Mesenteric fat pad (tissue), 1 donor: ENCODE measurements around the gene AUTS2. TPM values are rescaled to one million over a fixed set of nuclear protein-coding genes. Genes with fewer than 3 reads are reported as not detected.
"Not testable (repeated sequence)": the region's sequence is repeated elsewhere in the genome, so short reads cannot be mapped to it uniquely, and the experiment has no call there.

Experiments used
- DNase-seq: peaks from one replicate; pipeline ENCODE4 v3.0.0-alpha.2; 2020; ENCODE audit warnings: low spot score
- total RNA-seq: library from RNA; stranded (reverse); fragmentation: NEBNext Ultra II Directional; extraction: Animal tissue kit (Norgen Biotek cat#: 25700); gene quantifications from one replicate; pipeline ENCODE4 v1.2.1, GENCODE V29; 2021
- donor health status: DM: yes; HTN: yes; CAD: no.

AUTS2 gene
- total RNA-seq, 1 donor from 2014 or later: 28.1 TPM

GRCh38 chr7:70812511-70812910 is 1214.2 kb downstream of the AUTS2 start:
- DNase-seq: no peak

DNA sequence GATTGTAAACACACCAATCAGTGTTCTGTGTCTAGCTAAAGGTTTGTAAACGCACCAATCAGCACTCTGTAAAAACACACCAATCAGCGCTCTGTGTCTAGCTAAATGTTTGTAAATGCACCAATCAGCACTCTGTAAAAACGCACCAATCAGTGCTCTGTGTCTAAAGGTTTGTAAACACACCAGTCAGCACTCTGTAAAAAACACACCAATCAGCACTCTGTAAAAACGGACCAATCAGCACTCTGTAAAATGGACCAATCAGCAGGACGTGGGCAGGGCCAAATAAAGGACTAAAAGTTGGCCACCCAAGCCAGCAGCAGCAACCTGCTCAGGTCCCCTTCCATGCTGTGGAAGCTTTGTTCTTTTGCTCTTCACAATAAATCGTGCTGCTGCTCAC is 1224.2 kb downstream of the AUTS2 start:
- not testable (repeated sequence) for DNase-seq

DNA sequence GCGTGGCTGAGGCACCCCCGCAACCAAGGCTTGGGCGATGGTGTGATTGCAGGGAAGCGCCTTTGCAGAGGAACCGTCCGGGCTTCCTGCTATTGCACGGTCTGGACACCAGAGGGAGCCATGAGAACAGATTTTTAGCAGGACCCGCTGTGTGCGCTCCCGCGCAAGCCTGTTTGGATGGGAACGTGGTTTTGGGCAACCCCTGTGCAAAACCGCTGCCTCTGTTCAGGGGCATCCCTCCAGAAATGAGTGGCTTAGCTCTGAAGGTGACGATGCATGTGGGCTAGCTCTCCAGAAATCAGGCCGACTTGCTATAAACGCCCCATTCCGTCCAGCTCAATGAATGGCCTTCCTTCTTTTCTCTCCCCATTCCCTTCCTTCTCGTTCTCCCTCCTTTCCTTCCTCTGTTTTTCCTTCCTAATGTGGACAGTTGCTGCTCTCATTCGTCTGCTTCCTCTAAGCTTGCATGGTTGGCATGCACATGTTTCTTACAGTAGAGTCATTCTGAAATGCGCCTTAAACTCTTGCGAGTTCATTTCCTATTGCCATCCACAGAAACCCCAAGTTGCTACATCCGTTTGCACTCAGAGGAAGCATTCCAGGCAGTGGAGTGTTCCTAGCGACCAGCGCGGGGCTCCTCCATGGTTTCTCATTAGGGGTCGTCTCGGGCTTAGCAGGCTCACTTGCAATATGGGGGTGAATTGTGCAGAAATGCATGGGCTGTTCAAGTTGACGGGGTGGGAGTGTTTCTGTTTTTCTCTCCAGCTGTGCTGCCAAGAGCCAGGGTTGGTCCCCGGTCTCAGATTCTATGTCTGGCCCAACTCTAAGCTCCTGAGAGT is 1231.2 kb downstream of the AUTS2 start:
- no peak for DNase-seq

DNA sequence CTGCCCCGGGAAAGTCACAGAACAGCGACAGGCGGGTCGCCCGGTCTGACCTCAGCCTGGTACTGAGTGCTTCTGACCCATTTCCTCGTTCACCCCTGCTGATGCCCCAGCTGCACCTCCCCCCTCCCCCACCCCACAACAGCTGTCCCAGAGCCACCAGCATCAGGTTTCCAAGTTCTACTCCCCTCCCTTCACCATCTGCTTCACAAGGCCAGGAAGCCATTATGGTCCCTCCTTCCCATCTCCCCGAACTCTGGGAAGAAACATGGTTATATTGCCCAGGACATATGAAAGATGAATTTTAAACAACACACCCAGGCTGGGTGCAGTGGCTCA is 1231.8 kb downstream of the AUTS2 start:
- DNase-seq: no peak

- DNase-seq: no peak
Measured at GRCh38 chr7:70830426-70830825, 1232.2 kb downstream of the AUTS2 start.

DNA sequence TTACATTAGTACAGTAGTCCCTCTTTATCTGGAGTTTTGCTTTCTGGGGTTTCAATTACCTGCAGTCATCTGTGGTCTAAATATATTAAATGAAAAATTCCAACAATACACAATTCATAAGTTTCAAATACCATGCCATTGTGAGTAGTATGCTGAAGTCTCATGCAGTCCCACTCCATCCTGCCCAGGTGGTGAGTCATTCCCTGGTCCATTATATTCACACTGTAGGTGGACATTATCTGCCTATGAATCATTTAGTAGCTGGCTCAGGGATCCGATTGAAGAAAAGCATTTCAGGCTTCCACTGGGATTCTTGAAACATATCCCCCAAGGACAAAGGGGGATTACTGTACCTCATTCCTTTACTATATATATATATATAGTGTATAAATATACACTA is 1235.5 kb downstream of the AUTS2 start:
- DNase-seq: no peak

DNA sequence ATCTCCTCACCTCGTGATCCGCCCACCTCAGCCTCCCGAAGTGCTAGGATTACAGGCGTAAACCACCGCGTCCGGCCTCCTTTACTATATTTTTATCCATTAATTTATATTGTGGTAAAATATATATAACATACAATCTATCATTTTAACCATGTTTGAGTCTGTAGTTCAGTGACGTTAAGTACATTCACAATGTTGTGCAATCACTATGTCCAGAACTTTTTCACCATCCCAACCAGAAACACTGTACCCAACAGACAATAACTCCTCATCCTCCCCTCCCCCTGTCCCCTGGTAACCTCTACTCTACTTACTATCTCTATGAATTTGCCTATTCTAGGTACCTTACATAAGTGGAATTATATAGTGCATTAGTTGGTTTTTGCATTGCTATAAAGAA is 1236.1 kb downstream of the AUTS2 start:
- no peak for DNase-seq

DNA sequence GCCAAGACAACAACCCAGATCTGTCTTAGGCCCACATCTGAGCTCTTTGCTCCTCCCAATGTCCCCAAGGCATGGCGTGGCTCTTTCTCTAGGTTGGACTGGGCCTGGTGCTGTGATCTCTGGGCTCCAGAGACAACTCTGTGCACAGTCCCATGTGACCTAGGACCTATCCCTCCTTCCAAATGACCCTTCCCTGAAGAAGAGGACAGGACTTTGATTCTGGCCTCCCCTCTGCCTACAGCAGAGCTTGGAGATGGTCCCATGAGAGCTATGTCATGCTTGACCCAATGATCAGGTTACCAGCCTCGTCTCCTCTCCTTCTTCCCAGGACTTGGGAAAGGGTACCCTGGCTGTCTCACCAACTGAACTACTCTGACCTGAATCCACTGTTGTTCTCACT is 1237.4 kb downstream of the AUTS2 start:
- DNase-seq: no peak

GRCh38 chr7:70836279-70836678 is 1238.0 kb downstream of the AUTS2 start:
- DNase-seq: no peak

DNA sequence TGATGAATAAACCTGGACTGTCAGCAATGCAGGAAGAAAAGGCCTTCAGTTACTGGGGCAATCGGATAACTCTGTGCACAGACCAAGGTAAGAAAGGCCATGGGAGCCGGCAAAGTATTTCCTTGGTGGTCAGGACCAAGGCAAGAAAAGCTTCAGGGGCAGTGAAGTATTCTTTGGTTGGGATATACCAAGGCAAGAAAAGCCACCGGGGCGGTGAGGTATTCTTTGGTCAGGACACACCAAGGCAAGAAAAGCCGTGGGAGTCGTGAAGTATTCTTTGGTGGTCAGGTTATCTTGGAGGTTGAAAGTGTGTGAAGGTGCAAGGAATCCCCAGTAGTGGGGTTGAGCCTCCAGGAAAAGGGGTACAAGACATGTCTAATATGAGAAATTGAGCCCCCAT is 1238.7 kb downstream of the AUTS2 start:
- DNase-seq: no peak

DNA sequence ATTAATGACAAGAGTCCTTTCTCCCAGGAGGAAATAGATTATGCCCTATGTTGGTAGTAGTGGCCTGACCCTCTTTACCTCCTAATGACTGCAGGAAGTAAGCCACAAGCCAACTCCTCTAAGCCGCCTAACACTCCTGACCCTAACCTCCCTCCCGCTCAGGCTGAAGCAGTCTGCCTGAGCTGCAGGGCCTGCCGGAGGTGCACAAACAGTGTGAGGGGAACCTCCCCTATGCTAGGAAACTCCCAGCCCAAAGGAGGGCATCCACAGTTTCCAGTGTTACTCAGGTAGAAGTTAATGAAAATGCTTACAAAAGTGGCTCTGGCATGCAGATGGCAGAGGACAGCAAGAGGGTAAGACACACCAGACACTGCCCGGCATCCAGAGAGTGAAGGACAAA is 1239.3 kb downstream of the AUTS2 start:
- no peak for DNase-seq

GRCh38 chr7:70838292-70838907 is 1240.1 kb downstream of the AUTS2 start:
- no peak for DNase-seq
